ENCODE data around the gene TIMMDC1. TPM values are rescaled to one million over a fixed set of nuclear protein-coding genes. Genes with fewer than 3 reads are reported as not detected.

TIMMDC1 gene
- total and polyA plus RNA-seq, 12 donors = 90.3 to 379 (median 234) TPM

DNA sequence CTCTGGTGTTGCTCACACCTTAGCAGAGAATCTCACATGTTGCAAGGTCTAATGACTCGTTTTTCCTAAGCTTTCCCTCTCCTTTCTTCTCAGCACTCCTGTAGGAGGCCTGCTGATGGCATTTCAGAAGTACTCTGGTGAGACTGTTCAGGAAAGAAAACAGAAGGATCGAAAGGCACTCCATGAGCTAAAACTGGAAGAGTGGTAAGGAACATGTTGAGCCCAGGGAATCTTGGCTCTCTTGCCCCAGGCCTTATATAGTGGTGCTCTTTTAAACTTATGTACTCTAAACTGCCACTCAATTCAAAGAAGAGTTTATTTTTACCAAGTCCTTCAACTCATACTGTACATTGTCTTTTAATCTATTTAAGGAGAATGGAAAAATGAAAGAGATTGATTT, 18.8 kb downstream of the TIMMDC1 start:
- ATAC-seq (peak; percentile 68 to 98 (median 94)), DNase-seq (peak in 1 of 2 donors; percentile 25)
- peak overlapping the region; percentile 19 to 84 (median 74) for H3K27ac ChIP-seq
- intact Hi-C loops (cut with DNase I) = loop anchor here in 1 of 10 donors (10.0 kb wide), 1 partner anchor 168 kb away; no protein-coding TSS in a partner anchor
- peaks cover 0 to 10% (median 3%) of the 10 kb centered on the region in 9 donors for H3K4me1 ChIP-seq
- no peak overlapping the region for H3K4me3 ChIP-seq
- no peaks in the 10 kb centered on the region for H3K27me3 ChIP-seq
- H3K9me3 ChIP-seq = peaks cover 0 to 7% (median 0%) of the 10 kb centered on the region in 11 donors
- 42 to 73% methylated on average over 2 of the region's 2 CpGs for WGBS, 2 donors
- TF ChIP-seq, protein P1, sequence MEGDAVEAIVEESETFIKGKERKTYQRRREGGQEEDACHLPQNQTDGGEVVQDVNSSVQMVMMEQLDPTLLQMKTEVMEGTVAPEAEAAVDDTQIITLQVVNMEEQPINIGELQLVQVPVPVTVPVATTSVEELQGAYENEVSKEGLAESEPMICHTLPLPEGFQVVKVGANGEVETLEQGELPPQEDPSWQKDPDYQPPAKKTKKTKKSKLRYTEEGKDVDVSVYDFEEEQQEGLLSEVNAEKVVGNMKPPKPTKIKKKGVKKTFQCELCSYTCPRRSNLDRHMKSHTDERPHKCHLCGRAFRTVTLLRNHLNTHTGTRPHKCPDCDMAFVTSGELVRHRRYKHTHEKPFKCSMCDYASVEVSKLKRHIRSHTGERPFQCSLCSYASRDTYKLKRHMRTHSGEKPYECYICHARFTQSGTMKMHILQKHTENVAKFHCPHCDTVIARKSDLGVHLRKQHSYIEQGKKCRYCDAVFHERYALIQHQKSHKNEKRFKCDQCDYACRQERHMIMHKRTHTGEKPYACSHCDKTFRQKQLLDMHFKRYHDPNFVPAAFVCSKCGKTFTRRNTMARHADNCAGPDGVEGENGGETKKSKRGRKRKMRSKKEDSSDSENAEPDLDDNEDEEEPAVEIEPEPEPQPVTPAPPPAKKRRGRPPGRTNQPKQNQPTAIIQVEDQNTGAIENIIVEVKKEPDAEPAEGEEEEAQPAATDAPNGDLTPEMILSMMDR (IDR thresholded peaks at IDR 0.05) = no peak
- peaks cover 0 to 100% (median 56%) of the 10 kb centered on the region in 9 donors for H3K36me3 ChIP-seq

- ATAC-seq (peak in 5 of 8 donors; percentile 42 to 67 (median 58)), DNase-seq (no peak)
- peaks cover 0 to 100% (median 48%) of the 10 kb centered on the region in 9 donors for H3K36me3 ChIP-seq
- H3K27ac ChIP-seq = peak overlapping the region in 9 of 10 donors; percentile 58 to 84 (median 74)
- H3K9me3 ChIP-seq = peaks cover 0 to 7% (median 0%) of the 10 kb centered on the region in 11 donors
- 100% methylated on average over 1 of the region's 1 CpG for WGBS, 2 donors
- peaks cover 0 to 10% (median 3%) of the 10 kb centered on the region in 9 donors for H3K4me1 ChIP-seq
- TF ChIP-seq, protein P1 (IDR thresholded peaks at IDR 0.05) = no peak
- H3K4me3 ChIP-seq = no peak overlapping the region
- H3K27me3 ChIP-seq = no peaks in the 10 kb centered on the region
- intact Hi-C loops (cut with DNase I) = loop anchor here in 1 of 10 donors (10.0 kb wide), 1 partner anchor 167 kb away; no protein-coding TSS in a partner anchor
These were observed 19.7 kb downstream of the TIMMDC1 start for GRCh38 chr3:119518026-119518425.

DNA sequence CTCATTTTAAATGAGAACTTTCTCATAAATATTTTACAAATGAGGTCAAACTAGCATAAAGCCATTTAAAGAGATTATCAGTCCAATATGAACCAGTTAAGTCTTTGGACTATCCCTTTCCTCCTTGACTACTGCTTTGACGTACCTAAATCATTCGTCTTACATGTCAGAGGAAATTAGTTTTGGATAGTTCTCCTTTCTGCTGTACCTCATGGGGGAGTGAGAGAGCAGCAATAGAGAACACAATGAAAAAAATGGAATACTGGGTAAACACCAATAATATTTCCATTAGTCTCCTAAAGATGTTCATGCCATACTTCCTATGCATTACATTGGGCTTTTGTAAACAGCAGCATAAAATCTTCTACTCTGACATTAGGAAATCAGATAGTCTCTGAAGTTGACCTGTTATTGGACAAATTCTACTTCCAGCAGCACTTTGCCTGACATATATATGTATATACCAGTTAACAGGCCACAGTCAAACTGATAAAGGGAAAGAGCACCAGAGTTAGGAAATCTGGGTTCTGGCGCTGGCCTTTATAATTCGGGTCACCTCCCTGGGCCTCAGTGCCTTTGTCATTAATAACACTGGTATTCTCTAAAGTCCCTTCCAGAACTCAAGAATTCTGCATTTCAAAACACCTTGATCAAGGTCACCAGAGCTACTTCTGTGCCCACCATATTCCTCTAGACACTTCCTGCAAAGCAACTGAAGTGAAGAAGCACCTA, 26.8 kb downstream of the TIMMDC1 start:
- H3K4me3 ChIP-seq = no peak overlapping the region
- H3K36me3 ChIP-seq = peaks cover 0 to 60% (median 17%) of the 10 kb centered on the region in 9 donors
- ATAC-seq = peak in 6 of 8 donors; percentile 20 to 73 (median 61)
- no peak for DNase-seq
- TF ChIP-seq, protein P1 (IDR thresholded peaks at IDR 0.05) = peak in 8 of 9 donors; percentile 31 to 74 (median 54)
- H3K27me3 ChIP-seq = no peaks in the 10 kb centered on the region
- peaks cover 0 to 12% (median 0%) of the 10 kb centered on the region in 9 donors for H3K4me1 ChIP-seq
- WGBS, 2 donors = 59 to 73% methylated on average over 4 of the region's 4 CpGs
- intact Hi-C loops (cut with DNase I) = loop anchor here in 9 of 10 donors (2.0 to 10.0 kb wide), 6 partner anchors 50 to 160 kb away; partner anchors contain the start of genes COX17 (in 3 of the 9) and ADPRH (in 2 of the 9)
- peak overlapping the region in 6 of 10 donors; percentile 18 to 50 (median 34) for H3K27ac ChIP-seq
- H3K9me3 ChIP-seq = peaks cover 0 to 7% (median 0%) of the 10 kb centered on the region in 11 donors

- DNase-seq = no peak
- Histone ChIP-seq H3K9me3 (no peaks in the 10 kb centered on the region), H3K27me3 (no peaks in the 10 kb centered on the region), H3K36me3 (peaks cover 0 to 33% (median 6%) of the 10 kb centered on the region in 9 donors), H3K4me1 (peaks cover 0 to 12% (median 0%) of the 10 kb centered on the region in 9 donors), H3K27ac (no peak overlapping the region), H3K4me3 (no peak overlapping the region)
- ATAC-seq = no peak
- intact Hi-C loops (cut with DNase I) = loop anchor here in 5 of 10 donors (5.0 to 10.0 kb wide), 4 partner anchors 47 to 157 kb away; partner anchors contain the start of genes ADPRH (in 2 of the 5) and COX17 (in 2 of the 5)
- TF ChIP-seq, protein P1 (IDR thresholded peaks at IDR 0.05) = no peak
- WGBS, 2 donors = 98 to 99% methylated on average over 5 of the region's 5 CpGs
These were observed 29.4 kb downstream of the TIMMDC1 start for GRCh38 chr3:119527714-119528113.

All from heart right ventricle (tissue), 16 donors.